BLaER1 (cell line): Measurements from ENCODE around the gene ERICH6.

Source experiments
- H3K27ac ChIP-seq: shearing (Covaris generic); formaldehyde crosslinking; 2 replicates; pipeline ENCODE4 v1.8.1; 2022
- H3K27me3 ChIP-seq: shearing (Covaris generic); formaldehyde crosslinking; 2 replicates; pipeline ENCODE4 v1.8.1; 2022
- H3K36me3 ChIP-seq: shearing (Covaris generic); formaldehyde crosslinking; 2 replicates; pipeline ENCODE4 v1.8.1; 2022
- H3K4me1 ChIP-seq: shearing (Covaris generic); formaldehyde crosslinking; 2 replicates; pipeline ENCODE4 v1.8.1; 2022
- H3K4me2 ChIP-seq: shearing (Covaris generic); formaldehyde crosslinking; 2 replicates; pipeline ENCODE4 v1.8.1; 2022
- H3K4me3 ChIP-seq: shearing (Covaris generic); formaldehyde crosslinking; 2 replicates; pipeline ENCODE4 v1.8.1; 2022
- H3K9ac ChIP-seq: shearing (Covaris generic); formaldehyde crosslinking; 2 replicates; pipeline ENCODE4 v1.8.1; 2022
- H3K9me3 ChIP-seq: shearing (Covaris generic); formaldehyde crosslinking; 2 replicates; pipeline ENCODE4 v1.8.1; 2022
- H4K20me1 ChIP-seq: shearing (Covaris generic); formaldehyde crosslinking; 2 replicates; pipeline ENCODE4 v1.8.1; 2022
- Cebpa-rat ChIP-seq: shearing (Covaris generic); IDR thresholded peaks from 2 replicates; pipeline ENCODE4 v1.8.1; 2022

ERICH6 gene

DNA sequence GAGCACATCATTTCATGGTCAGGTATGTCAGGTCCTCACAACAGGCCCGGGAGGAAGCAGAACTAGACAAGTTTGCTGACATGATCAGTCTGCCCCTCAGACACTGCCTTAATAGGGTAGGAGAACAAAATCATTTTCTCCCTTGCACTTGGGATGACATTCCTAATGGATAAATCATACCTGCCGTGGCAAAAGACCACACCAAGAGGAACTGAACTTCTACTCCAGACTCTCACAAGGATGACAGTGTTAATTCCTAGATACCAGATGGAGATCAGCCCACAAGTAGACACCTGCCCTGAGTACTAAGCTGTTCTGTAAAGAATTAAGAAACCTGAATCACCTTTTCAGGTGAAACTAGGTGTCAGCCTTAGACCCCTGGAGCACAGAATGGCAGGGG, 39.8 kb upstream of the ERICH6 start:
- Histone ChIP-seq H3K9ac (peak overlapping the region; percentile 70), H3K4me3 (peak overlapping the region; percentile 36), H3K9me3 (no peaks in the 10 kb centered on the region), H3K27ac (peak overlapping the region; percentile 73), H3K36me3 (peaks cover 40% of the 10 kb centered on the region), H3K27me3 (no peaks in the 10 kb centered on the region), H3K4me1 (peaks cover 100% of the 10 kb centered on the region), H3K4me2 (peak overlapping the region; percentile 92), H4K20me1 (peaks cover 88% of the 10 kb centered on the region)
- TF ChIP-seq Cebpa-rat = no peak

DNA sequence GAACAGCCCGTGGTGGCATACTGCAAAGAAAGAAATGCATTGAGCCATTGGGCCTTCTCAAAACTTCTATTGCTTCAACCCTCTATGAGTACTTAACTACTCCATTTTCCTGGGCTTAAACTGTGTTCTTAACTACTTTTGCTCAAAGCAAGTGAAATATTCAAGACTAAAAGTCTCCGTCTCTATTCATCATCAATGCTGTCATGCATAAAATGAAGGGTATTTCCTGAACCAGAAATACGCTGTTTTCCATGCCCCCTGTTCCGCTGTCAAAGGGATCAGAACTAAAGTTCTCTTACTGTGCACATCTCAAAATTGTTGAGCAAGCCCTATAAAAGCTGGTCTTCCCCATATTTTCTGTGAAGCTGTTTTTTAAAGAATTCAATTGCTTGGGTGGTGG, 39.0 kb upstream of the ERICH6 start:
- Histone ChIP-seq H3K36me3 (peaks cover 40% of the 10 kb centered on the region), H3K4me3 (peak overlapping the region; percentile 36; the same call in 1 of the 2 replicates), H4K20me1 (peaks cover 82% of the 10 kb centered on the region), H3K4me2 (peak overlapping the region; percentile 92), H3K27me3 (no peaks in the 10 kb centered on the region), H3K9ac (peak overlapping the region; percentile 70), H3K9me3 (no peaks in the 10 kb centered on the region), H3K27ac (peak overlapping the region; percentile 73), H3K4me1 (peaks cover 100% of the 10 kb centered on the region)
- no peak for TF ChIP-seq Cebpa-rat

DNA sequence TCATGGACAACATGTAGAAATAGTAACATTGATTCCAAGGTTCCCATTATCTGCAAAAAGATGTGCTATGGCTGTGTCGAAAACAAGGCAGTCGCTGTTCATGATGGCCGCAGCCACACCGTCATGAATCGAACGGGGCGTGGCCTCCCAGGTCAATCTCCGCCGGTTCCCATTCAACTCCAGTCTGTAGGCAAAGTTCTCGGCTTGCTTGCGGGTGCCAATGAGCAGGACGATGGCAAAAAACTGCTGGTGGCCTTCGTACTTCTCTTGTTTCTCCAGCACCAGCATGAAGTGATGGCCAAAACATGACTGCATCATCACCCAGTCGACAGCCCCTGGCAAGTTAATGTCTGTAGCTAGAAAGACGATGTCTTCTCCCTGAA, 38.4 kb upstream of the ERICH6 start:
- H3K9ac ChIP-seq = no peak overlapping the region
- H3K4me3 ChIP-seq = no peak overlapping the region
- H3K4me1 ChIP-seq = peaks cover 100% of the 10 kb centered on the region
- no peaks in the 10 kb centered on the region for H3K9me3 ChIP-seq
- peak overlapping the region; percentile 92 for H3K4me2 ChIP-seq
- no peaks in the 10 kb centered on the region for H3K27me3 ChIP-seq
- TF ChIP-seq Cebpa-rat = no peak
- peaks cover 40% of the 10 kb centered on the region for H3K36me3 ChIP-seq
- peak overlapping the region; percentile 73 for H3K27ac ChIP-seq
- H4K20me1 ChIP-seq = peaks cover 79% of the 10 kb centered on the region

DNA sequence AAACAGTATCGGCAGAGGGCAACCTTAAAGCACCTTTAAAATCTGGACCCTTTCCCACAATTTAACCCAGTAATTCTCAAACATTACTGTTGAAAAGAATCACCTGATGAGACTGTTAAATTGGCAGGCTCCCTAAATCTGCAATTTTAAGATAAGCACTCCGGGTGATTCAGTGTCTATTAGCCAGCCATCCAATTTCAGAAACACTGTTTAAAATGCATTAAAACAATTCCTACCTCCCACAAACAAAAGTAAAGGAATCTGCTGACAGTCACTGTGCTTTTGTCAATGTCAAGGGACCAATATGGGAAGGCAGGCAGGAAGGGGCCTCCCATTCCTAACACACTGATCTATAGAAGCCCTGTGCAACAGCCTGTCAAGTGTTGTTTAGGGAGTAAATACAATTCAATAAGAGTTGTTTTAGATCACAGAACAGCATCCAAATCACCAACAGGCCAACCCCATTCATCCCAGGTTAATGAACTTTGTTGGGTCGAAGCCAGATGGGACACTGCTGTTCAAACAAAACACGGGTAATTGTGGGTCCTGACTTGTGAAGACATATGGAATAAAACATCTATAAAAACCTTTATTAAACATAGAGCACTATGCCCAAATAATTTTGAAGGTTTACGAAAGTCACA, 37.9 kb upstream of the ERICH6 start:
- no peak overlapping the region for H3K27ac ChIP-seq
- TF ChIP-seq Cebpa-rat = no peak
- peaks cover 40% of the 10 kb centered on the region for H3K36me3 ChIP-seq
- peaks cover 97% of the 10 kb centered on the region for H3K4me1 ChIP-seq
- H3K9me3 ChIP-seq = no peaks in the 10 kb centered on the region
- no peak overlapping the region for H3K4me3 ChIP-seq
- H3K4me2 ChIP-seq = peak overlapping the region; percentile 92
- peaks cover 74% of the 10 kb centered on the region for H4K20me1 ChIP-seq
- H3K9ac ChIP-seq = no peak overlapping the region
- H3K27me3 ChIP-seq = no peaks in the 10 kb centered on the region

DNA sequence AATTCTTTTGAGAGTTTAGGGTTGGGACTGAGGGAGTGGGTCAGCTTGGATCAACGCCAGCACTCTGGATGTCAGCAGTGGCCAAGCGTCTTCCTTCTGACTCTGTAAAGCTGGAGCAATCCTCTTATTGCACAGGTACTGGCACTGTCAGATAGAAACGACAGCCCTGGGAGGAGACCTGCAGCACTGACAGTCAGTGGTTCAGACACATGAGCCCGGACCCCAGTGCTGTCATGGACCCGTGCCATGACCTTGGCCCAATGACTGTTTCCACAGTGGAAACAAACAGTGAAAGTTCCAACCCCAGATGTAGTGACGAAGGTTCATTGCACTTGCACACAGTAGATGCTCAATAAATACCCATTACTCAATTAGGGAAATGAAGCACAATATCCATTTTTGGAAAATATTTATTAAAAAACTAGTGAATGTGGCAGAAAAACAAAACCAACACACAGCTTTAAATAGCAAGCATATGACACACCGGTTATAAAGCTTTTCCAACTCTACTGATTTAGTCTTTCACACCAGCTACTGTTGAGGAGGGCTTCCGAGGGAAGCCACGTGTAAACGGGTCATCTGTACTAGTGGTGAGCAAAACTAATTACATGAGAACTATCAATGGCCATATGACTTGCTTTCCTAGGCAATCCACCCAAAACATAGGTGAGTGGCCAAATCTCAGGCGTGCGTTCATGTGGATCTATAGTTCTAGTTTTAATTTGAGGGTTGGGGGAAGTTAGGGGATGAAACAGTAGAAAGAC, 37.2 kb upstream of the ERICH6 start:
- H3K9me3 ChIP-seq = no peaks in the 10 kb centered on the region
- H4K20me1 ChIP-seq = peaks cover 67% of the 10 kb centered on the region
- H3K4me3 ChIP-seq = no peak overlapping the region
- peaks cover 90% of the 10 kb centered on the region for H3K4me1 ChIP-seq
- TF ChIP-seq Cebpa-rat = no peak
- H3K36me3 ChIP-seq = peaks cover 34% of the 10 kb centered on the region
- H3K27me3 ChIP-seq = no peaks in the 10 kb centered on the region
- H3K4me2 ChIP-seq = peak overlapping the region; percentile 92
- H3K9ac ChIP-seq = no peak overlapping the region
- H3K27ac ChIP-seq = no peak overlapping the region

DNA sequence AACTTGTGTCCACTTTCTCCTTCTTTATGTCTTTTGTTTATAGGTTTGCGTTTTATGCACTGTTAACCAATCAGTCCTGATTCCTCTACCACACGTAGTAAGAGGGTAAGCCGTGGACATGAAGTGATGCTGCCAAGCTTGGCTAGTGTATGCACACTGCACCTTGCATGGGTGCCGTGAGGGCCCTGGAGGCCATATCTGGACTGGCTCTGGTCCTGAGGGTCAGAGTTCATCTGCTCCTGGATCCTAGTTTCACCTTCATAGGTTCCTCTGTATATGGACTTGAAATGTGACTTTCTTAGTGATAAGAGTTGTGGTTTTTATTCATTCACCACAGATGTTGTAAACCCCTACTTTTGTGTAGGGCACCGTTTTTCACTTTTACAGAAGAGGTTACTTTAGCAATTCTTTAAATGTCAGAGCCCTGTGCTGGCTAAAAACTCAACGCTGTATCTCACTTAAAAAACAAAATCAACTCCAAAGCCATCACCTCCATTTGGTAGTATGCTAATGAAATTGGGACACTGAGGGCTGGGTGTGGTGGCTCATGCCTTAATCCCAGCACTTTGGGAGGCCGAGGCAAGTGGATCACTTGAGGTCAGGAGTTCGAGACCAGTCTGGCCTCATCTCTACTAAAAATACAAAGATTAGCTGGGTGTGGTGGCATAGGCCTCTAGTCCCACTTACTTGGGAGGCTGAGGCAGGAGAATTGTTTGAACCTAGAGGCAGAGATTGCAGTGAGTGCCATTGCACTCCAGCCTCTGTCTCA, 36.3 kb upstream of the ERICH6 start:
- Histone ChIP-seq H4K20me1 (peaks cover 58% of the 10 kb centered on the region), H3K27me3 (no peaks in the 10 kb centered on the region), H3K4me2 (0 out of 2 replicates have a peak overlapping the region, but pooled peaks have one; percentile 56), H3K36me3 (peaks cover 33% of the 10 kb centered on the region), H3K4me3 (no peak overlapping the region), H3K9ac (no peak overlapping the region), H3K9me3 (no peaks in the 10 kb centered on the region), H3K27ac (no peak overlapping the region), H3K4me1 (peaks cover 81% of the 10 kb centered on the region)
- no peak for TF ChIP-seq Cebpa-rat

DNA sequence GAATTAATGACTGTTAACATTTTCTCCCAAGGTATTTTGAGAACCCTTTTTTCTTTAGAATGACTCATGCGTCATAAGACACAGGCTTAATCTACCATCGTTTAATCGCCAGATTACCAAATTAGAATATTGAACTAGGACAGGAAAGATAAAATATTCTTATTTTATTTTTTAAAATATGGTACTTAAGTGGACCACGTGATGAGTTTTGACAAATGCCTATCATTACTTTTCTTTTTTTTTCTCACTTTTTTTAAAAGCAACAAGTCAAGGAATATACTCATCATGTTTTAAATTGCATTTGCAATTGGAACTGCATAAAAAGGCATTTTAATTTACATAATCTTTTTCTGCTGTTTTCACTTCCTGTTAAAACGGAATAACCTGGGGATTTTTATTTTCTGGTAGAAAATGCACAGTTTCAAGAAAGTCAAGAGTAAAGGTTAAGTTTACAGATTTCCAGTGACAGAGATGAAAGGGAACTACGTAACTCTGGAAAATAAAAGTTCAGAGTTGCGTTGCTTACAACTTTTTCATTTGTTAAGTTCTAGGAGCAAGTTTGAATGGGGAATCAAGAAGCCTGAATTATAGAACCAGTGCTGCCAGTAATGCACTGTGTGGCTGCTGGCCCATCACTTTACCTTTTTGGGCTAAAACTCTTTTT, 35.6 kb upstream of the ERICH6 start:
- Histone ChIP-seq H3K4me3 (no peak overlapping the region), H3K9ac (no peak overlapping the region), H3K27me3 (no peaks in the 10 kb centered on the region), H3K9me3 (no peaks in the 10 kb centered on the region), H3K36me3 (peaks cover 33% of the 10 kb centered on the region), H3K4me1 (peaks cover 74% of the 10 kb centered on the region), H4K20me1 (peaks cover 51% of the 10 kb centered on the region), H3K4me2 (peak overlapping the region; percentile 56; the same call in 1 of the 2 replicates), H3K27ac (no peak overlapping the region)
- no peak for TF ChIP-seq Cebpa-rat

DNA sequence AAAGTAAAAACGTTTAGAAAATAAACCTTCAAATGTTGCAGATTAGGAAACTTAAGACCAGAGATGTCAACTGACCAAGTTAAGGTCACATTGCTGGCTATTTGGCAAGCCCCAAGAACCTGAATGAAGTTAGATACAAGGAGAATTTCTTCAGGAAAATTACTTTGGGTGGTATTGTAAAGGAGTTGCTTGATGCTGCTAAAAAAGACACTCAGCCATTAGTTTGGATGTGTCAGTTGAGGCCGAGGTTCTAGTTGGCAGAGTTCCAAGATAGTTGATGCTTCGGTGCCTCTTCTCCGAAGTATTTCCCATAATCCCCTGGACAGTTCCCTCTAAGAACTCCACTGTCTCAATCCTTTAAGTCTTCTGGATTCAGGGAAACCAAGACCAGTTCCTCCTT, 35.0 kb upstream of the ERICH6 start:
- Histone ChIP-seq H3K4me3 (no peak overlapping the region), H3K9ac (no peak overlapping the region), H3K27me3 (no peaks in the 10 kb centered on the region), H3K27ac (no peak overlapping the region), H4K20me1 (peaks cover 44% of the 10 kb centered on the region), H3K4me1 (peaks cover 72% of the 10 kb centered on the region), H3K36me3 (peaks cover 33% of the 10 kb centered on the region), H3K4me2 (peak overlapping the region; percentile 56; the same call in 1 of the 2 replicates), H3K9me3 (no peaks in the 10 kb centered on the region)
- no peak for TF ChIP-seq Cebpa-rat

DNA sequence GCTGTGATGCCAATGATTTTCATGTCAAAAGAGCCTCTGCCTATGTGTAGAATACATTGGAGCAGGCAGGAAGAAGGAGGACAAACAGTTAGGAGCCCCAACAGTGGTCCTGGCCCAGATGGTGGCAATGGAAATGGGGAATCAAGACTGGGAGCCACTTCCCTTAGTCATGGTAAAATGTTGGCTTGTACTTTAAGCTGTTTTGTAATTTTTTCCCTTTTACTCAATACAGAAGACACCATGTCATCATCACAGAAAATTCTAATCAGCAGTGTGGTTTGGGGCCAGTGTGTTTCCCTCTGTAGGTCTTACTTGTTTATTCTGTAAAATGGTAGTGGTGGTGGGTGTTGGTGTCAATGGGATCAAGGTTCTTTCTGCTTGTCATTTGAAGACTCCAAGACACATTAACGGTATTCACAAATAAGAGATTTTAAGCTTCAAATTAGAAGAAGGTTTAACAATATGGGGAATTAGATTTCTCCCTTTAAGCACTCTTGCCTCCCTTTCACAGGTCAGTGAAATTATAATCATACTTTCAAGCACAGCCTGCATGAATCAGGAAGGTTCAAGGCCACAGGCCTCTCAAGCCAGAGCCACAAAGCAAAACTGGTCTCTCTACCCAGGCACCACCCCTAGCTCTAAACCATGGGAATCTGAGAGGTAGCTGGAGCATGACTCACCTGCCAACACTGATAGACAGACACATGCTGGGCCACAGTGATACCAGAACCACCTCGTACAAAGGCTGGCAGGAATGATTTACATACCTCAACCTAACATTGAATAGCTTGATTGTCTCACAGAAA, 34.4 kb upstream of the ERICH6 start:
- peaks cover 72% of the 10 kb centered on the region for H3K4me1 ChIP-seq

More for the DNA sequence above, 34.4 kb upstream of the ERICH6 start:
- TF ChIP-seq Cebpa-rat = no peak
- H4K20me1 ChIP-seq = peaks cover 38% of the 10 kb centered on the region
- peak overlapping the region; percentile 56 for H3K4me2 ChIP-seq
- H3K27ac ChIP-seq = no peak overlapping the region
- no peaks in the 10 kb centered on the region for H3K27me3 ChIP-seq
- H3K9me3 ChIP-seq = no peaks in the 10 kb centered on the region
- peaks cover 33% of the 10 kb centered on the region for H3K36me3 ChIP-seq
- no peak overlapping the region for H3K4me3 ChIP-seq
- no peak overlapping the region for H3K9ac ChIP-seq
